ENCODE data around the gene KIF26B.

GRCh38 chr1:245156736-245157505 is 2.1 kb downstream of the KIF26B start:
- TF ChIP-seq ZNF8 (CRISPR knock-in tag; IDR thresholded peaks at IDR 0.05) (no peak), RARB (CRISPR knock-in tag; IDR thresholded peaks at IDR 0.05) (no peak), ESRRG (CRISPR knock-in tag; IDR thresholded peaks at IDR 0.05) (no peak), OSR1 (CRISPR knock-in tag; IDR thresholded peaks at IDR 0.05) (no peak), CSRNP3 (CRISPR knock-in tag; IDR thresholded peaks at IDR 0.05) (no peak), PATZ1 (CRISPR knock-in tag; IDR thresholded peaks at IDR 0.05; ENCODE audit: borderline replicate concordance) (no peak), ZFP3 (CRISPR knock-in tag; IDR thresholded peaks at IDR 0.05) (no peak), CREB5 (CRISPR knock-in tag; IDR thresholded peaks at IDR 0.05; ENCODE audit: low read depth) (no peak), GLIS3 (CRISPR knock-in tag; IDR thresholded peaks at IDR 0.05) (no peak)

Measured in SK-N-SH treated with all-trans-retinoic acid at 6 μM for 48 hours (cell line).